Loucy (cell line): ENCODE data around the gene SFSWAP.

Experiments
- H2AFZ ChIP-seq: fragments of 200-600 bp; sonication (generic); 2 replicates; pipeline ENCODE4 v1.6.0; 2016; ENCODE audit warnings: antibody characterized with exemption, mild to moderate bottlenecking, low read length, moderate library complexity
- H3F3A ChIP-seq: fragments of 200-600 bp; 2 replicates; pipeline ENCODE4 v1.6.0; 2016; ENCODE audit warnings: antibody characterized with exemption, low read depth, mild to moderate bottlenecking
- H3K27me3 ChIP-seq: fragments of 200-600 bp; sonication (generic); 2 replicates; pipeline ENCODE4 v1.6.1; 2014; ENCODE audit warnings: low read length, mild to moderate bottlenecking; ENCODE audit not compliant: insufficient read depth, poor library complexity, severe bottlenecking
- H3K36me3 ChIP-seq: fragments of 200-600 bp; sonication (generic); 2 replicates; pipeline ENCODE4 v1.6.1; 2016; ENCODE audit warnings: low read length; ENCODE audit not compliant: insufficient read depth
- H3K4me1 ChIP-seq: fragments of 200-600 bp; sonication (generic); 2 replicates; pipeline ENCODE4 v1.5.1; 2014; ENCODE audit warnings: low read length, mild to moderate bottlenecking; ENCODE audit not compliant: insufficient read depth, poor library complexity, severe bottlenecking
- H3K4me2 ChIP-seq: fragments of 200-600 bp; sonication (generic); 2 replicates; pipeline ENCODE4 v1.6.0; 2014; ENCODE audit warnings: antibody characterized with exemption, low read length, low read depth, mild to moderate bottlenecking; ENCODE audit not compliant: poor library complexity, severe bottlenecking
- H3K4me3 ChIP-seq: fragments of 200-600 bp; sonication (generic); 2 replicates; pipeline ENCODE4 v1.5.1; 2014; ENCODE audit warnings: low read length, mild to moderate bottlenecking, mixed read lengths; ENCODE audit not compliant: poor library complexity, severe bottlenecking
- H3K79me2 ChIP-seq: fragments of 200-600 bp; sonication (generic); 2 replicates; pipeline ENCODE4 v1.6.1; 2014; ENCODE audit warnings: low read length; ENCODE audit not compliant: insufficient read depth
- H3K9ac ChIP-seq: fragments of 200-600 bp; sonication (generic); 2 replicates; pipeline ENCODE4 v1.6.0; 2014; ENCODE audit warnings: mild to moderate bottlenecking, low read depth, low read length, moderate library complexity; ENCODE audit not compliant: poor library complexity, severe bottlenecking
- H3K9me2 ChIP-seq: fragments of 200-600 bp; sonication (generic); replicated peaks from 2 replicates; pipeline ENCODE4 v1.6.1; 2016; ENCODE audit warnings: low read depth, low read length, mixed read lengths
- H3K9me3 ChIP-seq: fragments of 200-600 bp; sonication (generic); 2 replicates; pipeline ENCODE4 v1.6.1; 2014; ENCODE audit warnings: mild to moderate bottlenecking, antibody characterized with exemption, low read length, low read depth; ENCODE audit not compliant: insufficient read depth
- H4K20me1 ChIP-seq: fragments of 200-600 bp; sonication (generic); 2 replicates; pipeline ENCODE4 v1.6.0; 2014; ENCODE audit warnings: antibody characterized with exemption, low read length, mild to moderate bottlenecking; ENCODE audit not compliant: insufficient read depth, poor library complexity, severe bottlenecking
- EZH2phosphoT487 ChIP-seq: fragments of 200-600 bp; IDR thresholded peaks from 2 replicates; pipeline ENCODE4 v1.6.1; 2018; ENCODE audit warnings: antibody characterized with exemption, mild to moderate bottlenecking, moderate library complexity, borderline replicate concordance
- TF ChIP-seq, protein P1 (sequence below): fragments of 200-600 bp; sonication (generic); conservative IDR thresholded peaks from 2 replicates; pipeline ENCODE4 v1.5.1; 2014; ENCODE audit warnings: mild to moderate bottlenecking, antibody characterized with exemption, low read length

The SFSWAP gene

DNA sequence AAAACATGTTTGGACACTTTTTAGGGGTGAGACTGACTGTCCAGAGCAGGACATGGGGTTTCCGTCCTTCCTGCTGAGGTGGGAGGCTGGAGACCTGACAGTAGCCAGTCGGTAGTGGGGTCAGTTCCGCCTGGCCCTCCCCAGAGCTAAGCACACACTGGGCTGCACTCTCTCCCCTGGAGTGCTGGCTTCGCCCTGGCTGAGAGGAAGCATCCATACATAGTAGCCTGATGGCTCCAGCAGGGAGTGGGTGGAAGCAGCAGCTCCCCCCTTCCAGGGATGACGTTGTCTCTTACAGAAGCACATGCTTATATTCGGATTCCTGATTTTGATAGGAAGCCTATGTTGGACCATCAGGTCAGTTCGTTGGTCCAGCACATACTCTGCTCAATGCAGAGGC, 40.4 kb downstream of the SFSWAP start:
- no peak overlapping the region for H3K4me2 ChIP-seq
- no peaks in the 10 kb centered on the region for H4K20me1 ChIP-seq
- H3K4me1 ChIP-seq = no peaks in the 10 kb centered on the region
- H3K9me2 ChIP-seq = no peaks in the 10 kb centered on the region
- no peak overlapping the region for H3K9ac ChIP-seq
- no peaks in the 10 kb centered on the region for H3F3A ChIP-seq
- H3K4me3 ChIP-seq = no peak overlapping the region
- no peak overlapping the region for H2AFZ ChIP-seq
- H3K36me3 ChIP-seq = peaks cover 76% of the 10 kb centered on the region
- TF ChIP-seq, protein P1, sequence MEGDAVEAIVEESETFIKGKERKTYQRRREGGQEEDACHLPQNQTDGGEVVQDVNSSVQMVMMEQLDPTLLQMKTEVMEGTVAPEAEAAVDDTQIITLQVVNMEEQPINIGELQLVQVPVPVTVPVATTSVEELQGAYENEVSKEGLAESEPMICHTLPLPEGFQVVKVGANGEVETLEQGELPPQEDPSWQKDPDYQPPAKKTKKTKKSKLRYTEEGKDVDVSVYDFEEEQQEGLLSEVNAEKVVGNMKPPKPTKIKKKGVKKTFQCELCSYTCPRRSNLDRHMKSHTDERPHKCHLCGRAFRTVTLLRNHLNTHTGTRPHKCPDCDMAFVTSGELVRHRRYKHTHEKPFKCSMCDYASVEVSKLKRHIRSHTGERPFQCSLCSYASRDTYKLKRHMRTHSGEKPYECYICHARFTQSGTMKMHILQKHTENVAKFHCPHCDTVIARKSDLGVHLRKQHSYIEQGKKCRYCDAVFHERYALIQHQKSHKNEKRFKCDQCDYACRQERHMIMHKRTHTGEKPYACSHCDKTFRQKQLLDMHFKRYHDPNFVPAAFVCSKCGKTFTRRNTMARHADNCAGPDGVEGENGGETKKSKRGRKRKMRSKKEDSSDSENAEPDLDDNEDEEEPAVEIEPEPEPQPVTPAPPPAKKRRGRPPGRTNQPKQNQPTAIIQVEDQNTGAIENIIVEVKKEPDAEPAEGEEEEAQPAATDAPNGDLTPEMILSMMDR = no peak
- no peak for TF ChIP-seq EZH2phosphoT487
- no peaks in the 10 kb centered on the region for H3K27me3 ChIP-seq
- H3K79me2 ChIP-seq = no peaks in the 10 kb centered on the region
- H3K9me3 ChIP-seq = no peaks in the 10 kb centered on the region

DNA sequence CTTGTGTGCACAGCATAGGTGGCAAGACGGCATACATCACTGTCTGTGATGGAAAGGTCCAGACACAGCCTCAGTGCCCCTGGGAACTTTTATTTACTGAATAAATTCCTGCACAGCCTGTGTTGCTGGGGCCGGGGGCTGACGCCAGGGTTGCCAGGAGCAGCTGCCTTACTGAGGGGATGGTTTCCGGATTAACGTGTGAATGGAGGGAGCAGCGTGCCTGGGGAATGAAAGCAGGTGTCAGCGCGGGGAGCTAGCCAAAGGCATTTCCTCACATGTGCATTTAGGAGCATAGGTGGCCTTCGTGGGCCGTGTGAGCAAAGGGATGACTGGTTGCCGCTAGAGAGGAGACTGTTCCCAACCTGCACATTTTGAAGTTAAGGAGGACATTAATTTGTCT, 41.6 kb downstream of the SFSWAP start:
- Histone ChIP-seq H3K79me2 (no peaks in the 10 kb centered on the region), H3K9me3 (no peaks in the 10 kb centered on the region), H3K4me3 (no peak overlapping the region), H2AFZ (no peak overlapping the region), H3K4me1 (no peaks in the 10 kb centered on the region), H3K27me3 (no peaks in the 10 kb centered on the region), H3K4me2 (no peak overlapping the region), H3K9ac (no peak overlapping the region), H3F3A (no peaks in the 10 kb centered on the region), H3K9me2 (no peaks in the 10 kb centered on the region), H4K20me1 (no peaks in the 10 kb centered on the region), H3K36me3 (peaks cover 80% of the 10 kb centered on the region)
- no peak for TF ChIP-seq EZH2phosphoT487
- TF ChIP-seq, protein P1 = no peak

DNA sequence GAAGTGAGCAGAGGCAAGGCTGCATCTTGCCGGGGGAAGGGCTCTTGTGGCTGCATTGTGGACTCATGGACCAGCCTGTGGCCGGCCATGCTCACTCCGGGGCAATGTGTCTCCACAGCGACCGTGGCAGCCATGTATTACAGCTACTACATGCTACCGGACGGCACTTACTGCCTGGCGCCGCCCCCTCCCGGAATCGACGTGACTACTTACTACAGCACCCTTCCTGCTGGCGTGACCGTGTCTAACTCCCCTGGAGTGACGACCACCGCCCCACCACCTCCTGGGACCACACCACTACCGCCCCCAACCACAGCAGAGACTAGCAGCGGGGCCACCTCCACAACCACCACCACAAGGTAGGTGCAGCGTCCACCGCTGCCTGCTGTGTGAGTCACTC, 42.1 kb downstream of the SFSWAP start:
- Histone ChIP-seq H2AFZ (no peak overlapping the region), H3K4me1 (no peaks in the 10 kb centered on the region), H3K9me3 (no peaks in the 10 kb centered on the region), H3K36me3 (peaks cover 83% of the 10 kb centered on the region), H3F3A (no peaks in the 10 kb centered on the region), H4K20me1 (no peaks in the 10 kb centered on the region), H3K9ac (no peak overlapping the region), H3K4me3 (no peak overlapping the region), H3K79me2 (no peaks in the 10 kb centered on the region), H3K9me2 (no peaks in the 10 kb centered on the region), H3K4me2 (no peak overlapping the region), H3K27me3 (no peaks in the 10 kb centered on the region)
- TF ChIP-seq EZH2phosphoT487 = no peak
- TF ChIP-seq, protein P1 = no peak
